ENCODE results near the gene PANK1. TPM values are rescaled to one million over a fixed set of nuclear protein-coding genes. Genes with fewer than 3 reads are reported as not detected.

The PANK1 gene
- total RNA-seq, 1 donor from 2014 or later, result 7.8 TPM

DNA sequence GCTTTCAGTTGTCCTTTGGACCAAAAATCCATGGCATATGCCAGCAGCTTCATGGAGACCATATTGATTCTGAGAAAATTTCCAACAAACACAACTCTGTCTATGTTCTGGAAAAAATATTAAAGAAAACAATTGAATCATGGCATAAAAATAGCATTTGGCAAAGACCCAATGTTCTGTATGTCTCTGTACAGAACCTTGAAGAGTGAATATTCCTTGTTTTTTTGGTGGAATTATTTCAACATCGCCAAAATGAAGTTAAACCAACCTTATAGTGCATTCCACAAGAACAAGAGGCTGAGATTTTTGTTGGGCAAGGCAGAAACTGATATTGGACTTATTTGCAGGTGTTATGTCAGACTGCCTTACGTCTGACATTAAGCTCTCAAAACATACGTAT lies 56.4 kb downstream of the PANK1 start:
- TF ChIP-seq, protein P1, sequence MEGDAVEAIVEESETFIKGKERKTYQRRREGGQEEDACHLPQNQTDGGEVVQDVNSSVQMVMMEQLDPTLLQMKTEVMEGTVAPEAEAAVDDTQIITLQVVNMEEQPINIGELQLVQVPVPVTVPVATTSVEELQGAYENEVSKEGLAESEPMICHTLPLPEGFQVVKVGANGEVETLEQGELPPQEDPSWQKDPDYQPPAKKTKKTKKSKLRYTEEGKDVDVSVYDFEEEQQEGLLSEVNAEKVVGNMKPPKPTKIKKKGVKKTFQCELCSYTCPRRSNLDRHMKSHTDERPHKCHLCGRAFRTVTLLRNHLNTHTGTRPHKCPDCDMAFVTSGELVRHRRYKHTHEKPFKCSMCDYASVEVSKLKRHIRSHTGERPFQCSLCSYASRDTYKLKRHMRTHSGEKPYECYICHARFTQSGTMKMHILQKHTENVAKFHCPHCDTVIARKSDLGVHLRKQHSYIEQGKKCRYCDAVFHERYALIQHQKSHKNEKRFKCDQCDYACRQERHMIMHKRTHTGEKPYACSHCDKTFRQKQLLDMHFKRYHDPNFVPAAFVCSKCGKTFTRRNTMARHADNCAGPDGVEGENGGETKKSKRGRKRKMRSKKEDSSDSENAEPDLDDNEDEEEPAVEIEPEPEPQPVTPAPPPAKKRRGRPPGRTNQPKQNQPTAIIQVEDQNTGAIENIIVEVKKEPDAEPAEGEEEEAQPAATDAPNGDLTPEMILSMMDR (conservative IDR thresholded peaks at IDR 0.05; ENCODE audit: low read depth, low read length), result no peak
- DNase-seq (ENCODE audit: low read depth), result no peak
- no peak overlapping the region for H3K4me3 ChIP-seq (ENCODE audit: low read depth, low read length)

- no peak for DNase-seq (ENCODE audit: low read depth)
- TF ChIP-seq, protein P1 (conservative IDR thresholded peaks at IDR 0.05; ENCODE audit: low read depth, low read length), result no peak
- H3K4me3 ChIP-seq (ENCODE audit: low read depth, low read length), result no peak overlapping the region
Measured at GRCh38 chr10:89582022-89582421, 63.0 kb downstream of the PANK1 start.

- DNase-seq (ENCODE audit: low read depth), result no peak
- no peak overlapping the region for H3K4me3 ChIP-seq (ENCODE audit: low read depth, low read length)
- TF ChIP-seq, protein P1 (conservative IDR thresholded peaks at IDR 0.05; ENCODE audit: low read depth, low read length), result no peak
Measured at GRCh38 chr10:89580243-89580642, 64.8 kb downstream of the PANK1 start.

DNA sequence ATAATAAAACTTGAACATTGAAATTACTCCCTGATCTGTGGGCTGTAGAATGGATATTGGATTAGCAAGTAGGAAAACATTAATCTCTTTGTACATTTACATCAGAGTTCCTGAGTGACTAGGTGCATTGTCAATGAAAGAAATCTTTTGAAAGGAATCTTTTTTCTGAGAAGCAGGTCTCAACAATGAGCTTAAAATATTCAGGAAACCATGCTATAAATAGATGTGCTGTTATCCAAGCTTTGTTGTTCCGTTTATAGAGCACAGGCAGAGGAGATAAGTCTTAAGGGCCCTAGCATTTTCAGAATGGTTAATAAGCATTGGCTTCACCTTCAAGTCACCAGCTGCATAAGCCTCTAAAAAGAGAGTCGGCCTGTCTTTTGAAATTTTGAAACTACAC lies 68.3 kb downstream of the PANK1 start:
- no peak overlapping the region for H3K4me3 ChIP-seq (ENCODE audit: low read depth, low read length)
- DNase-seq (ENCODE audit: low read depth), result no peak
- TF ChIP-seq, protein P1 (conservative IDR thresholded peaks at IDR 0.05; ENCODE audit: low read depth, low read length), result no peak

DNA sequence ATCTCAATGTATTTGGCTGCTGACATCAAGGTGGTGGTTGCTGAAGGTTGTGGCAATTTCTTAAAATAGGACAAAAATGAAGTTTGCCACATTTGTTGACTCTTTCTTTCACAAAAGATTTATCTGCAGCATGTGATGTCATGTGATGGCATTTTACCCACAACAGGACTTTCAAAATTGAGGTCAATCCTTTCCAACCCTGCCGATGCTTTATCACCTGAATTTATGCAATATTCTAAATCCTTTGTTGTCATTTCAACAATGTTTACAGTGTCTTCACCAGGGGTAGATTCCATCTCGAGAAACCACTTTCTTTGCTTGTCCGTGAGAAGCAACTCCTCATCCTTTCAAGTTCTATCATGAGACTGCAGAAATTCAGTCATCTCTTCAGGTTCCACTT lies 69.0 kb downstream of the PANK1 start:
- H3K4me3 ChIP-seq (ENCODE audit: low read depth, low read length), result no peak overlapping the region
- DNase-seq (ENCODE audit: low read depth), result no peak
- TF ChIP-seq, protein P1 (conservative IDR thresholded peaks at IDR 0.05; ENCODE audit: low read depth, low read length), result no peak

- no peak for DNase-seq (ENCODE audit: low read depth)
- no peak overlapping the region for H3K4me3 ChIP-seq (ENCODE audit: low read depth, low read length)
- TF ChIP-seq, protein P1 (conservative IDR thresholded peaks at IDR 0.05; ENCODE audit: low read depth, low read length), result no peak
Measured at GRCh38 chr10:89575031-89575430, 70.0 kb downstream of the PANK1 start.

GRCh38 chr10:89574368-89574767 lies 70.7 kb downstream of the PANK1 start:
- H3K4me3 ChIP-seq (ENCODE audit: low read depth, low read length), result no peak overlapping the region
- TF ChIP-seq, protein P1 (conservative IDR thresholded peaks at IDR 0.05; ENCODE audit: low read depth, low read length), result no peak
- DNase-seq (ENCODE audit: low read depth), result no peak
